SK-N-SH (cell line): Measurements from ENCODE around the gene UGT2B15.

ENCODE experiments used
- CTCF ChIP-seq: fragments of 200-600 bp; sonication (generic); IDR thresholded peaks from 2 replicates; pipeline ENCODE4 v1.6.1; 2017; ENCODE audit warnings: antibody characterized with exemption, mild to moderate bottlenecking, moderate library complexity
- EP300 ChIP-seq, 2 experiments: IDR thresholded peaks; 2 replicates each; pipeline versions ENCODE4 v1.4.0 to v1.6.1; 2012; ENCODE audit warnings: borderline replicate concordance in 1 of 2, low read depth in 1 of 2, low read length in 1 of 2

GRCh38 chr4:68714400-68714799 lies 43.9 kb upstream of the UGT2B15 start:
- TF ChIP-seq CTCF (no peak), EP300 (IDR thresholded peaks at IDR 0.05; ENCODE audit: borderline replicate concordance in 1 of 2, low read depth in 1 of 2, low read length in 1 of 2) (no peak)
